ENCODE data around the gene HMGN4.
"Not testable (repeated sequence)": the region's sequence is repeated elsewhere in the genome, so short reads cannot be mapped to it uniquely, and the experiment has no call there.

The HMGN4 gene

GRCh38 chr6:26537846-26538571, at the start of gene HMGN4:
TSS of gene HMGN4 (plus strand) at chr6:26538366. CDS start at chr6:26545207, 6,841 bp downstream.
- DNase-seq (ENCODE audit: low read depth in 2 of 2), result peak; percentile 62 to 68

- no peak for DNase-seq (ENCODE audit: low read depth in 2 of 2)
Measured at GRCh38 chr6:26489996-26490964, 47.9 kb upstream of the HMGN4 start.

GRCh38 chr6:26491604-26492003, 46.6 kb upstream of the HMGN4 start:
- no peak for DNase-seq (ENCODE audit: low read depth in 2 of 2)

- DNase-seq (ENCODE audit: low read depth in 2 of 2), result no peak
Measured at GRCh38 chr6:26493258-26493657, 44.9 kb upstream of the HMGN4 start.

GRCh38 chr6:26494117-26494516, 44.0 kb upstream of the HMGN4 start:
- DNase-seq (ENCODE audit: low read depth in 2 of 2), result no peak

GRCh38 chr6:26495281-26495680, 42.9 kb upstream of the HMGN4 start:
- no peak for DNase-seq (ENCODE audit: low read depth in 2 of 2)

- DNase-seq (ENCODE audit: low read depth in 2 of 2), result no peak
Measured at GRCh38 chr6:26497610-26498009, 40.6 kb upstream of the HMGN4 start.

- DNase-seq (ENCODE audit: low read depth in 2 of 2), result no peak
Measured at GRCh38 chr6:26500102-26500501, 38.1 kb upstream of the HMGN4 start, which contains the start of gene BTN1A1. TSS of gene BTN1A1 (plus strand) at chr6:26500303. CDS start at chr6:26501287, 984 bp downstream.

GRCh38 chr6:26501482-26501986, 36.6 kb upstream of the HMGN4 start:
- DNase-seq (ENCODE audit: low read depth in 2 of 2), result peak; percentile 7 to 15

- no peak for DNase-seq (ENCODE audit: low read depth in 2 of 2)
Measured at GRCh38 chr6:26502165-26502564, 36.0 kb upstream of the HMGN4 start.

- no peak for DNase-seq (ENCODE audit: low read depth in 2 of 2)
Measured at GRCh38 chr6:26502626-26503025, 35.5 kb upstream of the HMGN4 start.

GRCh38 chr6:26507658-26508057, 30.5 kb upstream of the HMGN4 start:
- no peak for DNase-seq (ENCODE audit: low read depth in 2 of 2)

- not testable (repeated sequence) for DNase-seq (ENCODE audit: low read depth in 2 of 2)
Measured at GRCh38 chr6:26511033-26511432, 27.1 kb upstream of the HMGN4 start.

GRCh38 chr6:26514984-26515383, 23.2 kb upstream of the HMGN4 start:
- no peak for DNase-seq (ENCODE audit: low read depth in 2 of 2)

GRCh38 chr6:26516481-26517427, 21.4 kb upstream of the HMGN4 start:
- DNase-seq (ENCODE audit: low read depth in 2 of 2), result no peak

GRCh38 chr6:26519359-26519758, 18.8 kb upstream of the HMGN4 start:
- DNase-seq (ENCODE audit: low read depth in 2 of 2), result no peak

GRCh38 chr6:26520237-26520849, 17.8 kb upstream of the HMGN4 start:
- DNase-seq (ENCODE audit: low read depth in 2 of 2), result peak in 1 of 2 donors; percentile 22

- DNase-seq (ENCODE audit: low read depth in 2 of 2), result peak; percentile 63 to 70
Measured at GRCh38 chr6:26520850-26521599, 17.1 kb upstream of the HMGN4 start.

- peak; percentile 62 to 70 for DNase-seq (ENCODE audit: low read depth in 2 of 2)
Measured at GRCh38 chr6:26521600-26522391, 16.4 kb upstream of the HMGN4 start.
